Measurements from ENCODE around the gene FAM81B. TPM values are rescaled to one million over a fixed set of nuclear protein-coding genes. Genes with fewer than 3 reads are reported as not detected.

The FAM81B gene
- total RNA-seq, 1 donor from 2014 or later = 0.25 TPM

Other genes starting within 250 kb of the FAM81B start
- gene MCTP1, start 106.3 kb upstream of the FAM81B start, total RNA-seq = 54.1 TPM
- gene SKIC3, start 163.6 kb downstream of the FAM81B start, total RNA-seq = 124 TPM
- gene ARSK, start 163.7 kb downstream of the FAM81B start, total RNA-seq = 9.3 TPM
- 0.25 TPM for gene GPR150, start 228.7 kb downstream of the FAM81B start, total RNA-seq